Smooth muscle cell (in vitro differentiated cells): ENCODE data around the gene ZNF805. TPM values are rescaled to one million over a fixed set of nuclear protein-coding genes. Genes with fewer than 3 reads are reported as not detected.
"Not testable (repeated sequence)": the region's sequence is repeated elsewhere in the genome, so short reads cannot be mapped to it uniquely, and the experiment has no call there.

Experiments
- DNase-seq: peaks from one replicate; lab custom pipeline; 2025; ENCODE audit not compliant: unreplicated experiment; lab: John Stamatoyannopoulos, UW
- H2AFZ ChIP-seq: fragments of 200-600 bp; sonication (generic); 2 replicates; pipeline ENCODE4 v1.6.0; 2016; ENCODE audit warnings: antibody characterized with exemption, low read depth, mild to moderate bottlenecking
- H3F3A ChIP-seq: fragments of 200-600 bp; sonication (generic); 2 replicates; pipeline ENCODE4 v1.6.0; 2017; ENCODE audit warnings: antibody characterized with exemption, low read depth
- H3K27ac ChIP-seq: fragments of 200-600 bp; sonication (generic); 2 replicates; pipeline ENCODE4 v1.5.1; 2016; ENCODE audit warnings: low read depth, mild to moderate bottlenecking
- H3K27me3 ChIP-seq: fragments of 200-600 bp; sonication (generic); 2 replicates; pipeline ENCODE4 v1.6.1; 2016; ENCODE audit warnings: low read depth, mild to moderate bottlenecking
- H3K36me3 ChIP-seq: fragments of 200-600 bp; sonication (generic); 2 replicates; pipeline ENCODE4 v1.5.1; 2016; ENCODE audit warnings: low read depth
- H3K4me1 ChIP-seq: fragments of 200-600 bp; sonication (generic); 2 replicates; pipeline ENCODE4 v1.5.1; 2016; ENCODE audit warnings: low read depth
- H3K4me2 ChIP-seq: fragments of 200-600 bp; sonication (generic); 2 replicates; pipeline ENCODE4 v1.6.0; 2016; ENCODE audit warnings: mild to moderate bottlenecking
- H3K4me3 ChIP-seq: fragments of 200-600 bp; sonication (generic); 2 replicates; pipeline ENCODE4 v1.5.1; 2016; ENCODE audit warnings: mild to moderate bottlenecking
- H3K79me2 ChIP-seq: fragments of 200-600 bp; sonication (generic); 2 replicates; pipeline ENCODE4 v1.6.0; 2016; ENCODE audit warnings: low read depth, mild to moderate bottlenecking
- H3K9ac ChIP-seq: fragments of 200-600 bp; sonication (generic); 2 replicates; pipeline ENCODE4 v1.6.0; 2016; ENCODE audit warnings: low read depth
- H3K9me3 ChIP-seq: fragments of 200-600 bp; sonication (generic); replicated peaks from 2 replicates; pipeline ENCODE4 v1.5.1; 2016; ENCODE audit warnings: low read depth
- H4K20me1 ChIP-seq: fragments of 200-600 bp; sonication (generic); 2 replicates; pipeline ENCODE4 v1.6.0; 2016; ENCODE audit warnings: low read depth
- CTCF ChIP-seq: fragments of 200-600 bp; sonication (generic); IDR thresholded peaks from 2 replicates; pipeline ENCODE4 v1.5.1; 2017; ENCODE audit warnings: borderline replicate concordance, mild to moderate bottlenecking, antibody characterized with exemption; ENCODE audit not compliant: insufficient read depth, poor library complexity, severe bottlenecking
- WGBS: methylation state at CpG from one replicate; pipeline ENCODE4 v1.1.7; 2016; ENCODE audit warnings: low lambda C conversion rate; 5-methylcytosine and 5-hydroxymethylcytosine counted together
- polyA plus RNA-seq: library from polyadenylated mRNA; unstranded; fragments of >200 nt; fragmentation: Nextera tagmentation; extraction: Ambion mirVana; gene quantifications from 2 replicates; pipeline ENCODE4 v1.2.1, GENCODE V29; 2016
- total RNA-seq: library from RNA; depleted of rRNA; stranded (reverse); fragments of >200 nt; gene quantifications from 2 replicates; pipeline ENCODE4 v1.2.3, GENCODE V29; 2014

The ZNF805 gene
- total and polyA plus RNA-seq, 2 experiments from 2014 or later, result 5.6 to 28.9 TPM

DNA sequence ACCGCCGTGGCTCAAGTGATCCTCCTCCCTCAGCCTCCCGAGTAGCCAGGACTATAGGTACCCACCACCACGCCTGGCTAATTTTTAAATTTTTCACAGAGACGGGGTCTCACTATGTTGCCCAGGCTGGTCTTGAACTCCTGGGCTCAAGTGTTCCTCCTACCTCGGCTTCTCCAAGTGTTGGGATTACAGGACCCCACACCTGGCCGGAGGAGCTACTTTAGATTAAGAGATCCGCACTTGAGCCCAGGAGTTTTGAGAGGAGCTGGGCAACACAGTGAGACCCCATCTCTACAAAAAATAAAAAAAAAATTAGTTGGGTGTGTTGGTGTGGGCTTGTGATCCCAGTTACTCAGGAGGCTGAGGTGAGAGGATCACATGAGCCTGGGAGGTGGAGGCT lies 30.8 kb downstream of the ZNF805 start:
- over 99% methylated on average over 8 of the region's 8 CpGs for WGBS
- no peaks in the 10 kb centered on the region for H3K4me1 ChIP-seq

GRCh38 chr19:57273014-57273413 lies 32.6 kb downstream of the ZNF805 start:
- no peak for DNase-seq
- 77% methylated on average over 1 of the region's 1 CpG for WGBS
- no peak overlapping the region for H3K9ac ChIP-seq
- no peaks in the 10 kb centered on the region for H3K27me3 ChIP-seq
- H3F3A ChIP-seq, result no peaks in the 10 kb centered on the region
- no peaks in the 10 kb centered on the region for H3K36me3 ChIP-seq
- H3K4me2 ChIP-seq, result no peak overlapping the region
- H3K4me3 ChIP-seq, result no peak overlapping the region
- H3K79me2 ChIP-seq, result no peaks in the 10 kb centered on the region
- H4K20me1 ChIP-seq, result no peaks in the 10 kb centered on the region
- H3K9me3 ChIP-seq, result no peaks in the 10 kb centered on the region
- TF ChIP-seq CTCF, result no peak
- H3K27ac ChIP-seq, result no peak overlapping the region
- peaks cover 2% of the 10 kb centered on the region for H3K4me1 ChIP-seq
- H2AFZ ChIP-seq, result no peak overlapping the region

More for the DNA sequence above, 30.8 kb downstream of the ZNF805 start:
- Histone ChIP-seq H3K4me3 (no peak overlapping the region), H2AFZ (no peak overlapping the region), H3K9ac (no peak overlapping the region), H3K79me2 (no peaks in the 10 kb centered on the region), H3K4me2 (no peak overlapping the region), H3F3A (no peaks in the 10 kb centered on the region), H3K9me3 (no peaks in the 10 kb centered on the region), H4K20me1 (no peaks in the 10 kb centered on the region), H3K27me3 (no peaks in the 10 kb centered on the region), H3K36me3 (no peaks in the 10 kb centered on the region), H3K27ac (no peak overlapping the region)
- DNase-seq, result no peak
- no peak for TF ChIP-seq CTCF

DNA sequence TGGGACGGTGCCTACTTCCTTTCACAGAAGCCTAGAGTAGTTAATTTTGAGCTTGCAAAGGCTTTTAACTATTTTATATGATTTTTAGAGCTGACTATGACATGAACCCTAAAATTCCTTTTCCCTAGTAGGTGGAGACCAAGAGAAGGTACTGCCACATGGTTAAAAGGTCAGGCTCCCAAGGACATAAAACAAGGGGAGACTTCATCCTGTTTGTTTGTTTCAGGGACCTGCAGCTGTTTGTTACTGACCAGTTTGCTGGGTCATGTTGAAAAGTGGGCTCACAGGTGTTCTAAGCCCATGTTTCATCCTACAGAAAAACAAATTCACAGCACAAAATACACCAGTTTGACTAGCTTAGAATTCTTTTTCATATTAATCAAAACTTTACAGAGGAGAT lies 36.0 kb downstream of the ZNF805 start:
- Histone ChIP-seq H3F3A (peaks cover 6% of the 10 kb centered on the region), H3K79me2 (peaks cover 11% of the 10 kb centered on the region), H3K4me1 (peaks cover 4% of the 10 kb centered on the region), H3K9ac (no peak overlapping the region), H3K9me3 (no peaks in the 10 kb centered on the region), H3K4me3 (no peak overlapping the region), H3K27ac (peak overlapping the region; percentile 99), H2AFZ (no peak overlapping the region), H3K4me2 (no peak overlapping the region), H3K27me3 (no peaks in the 10 kb centered on the region), H3K36me3 (no peaks in the 10 kb centered on the region), H4K20me1 (peaks cover 9% of the 10 kb centered on the region)
- no peak for TF ChIP-seq CTCF
- WGBS, result 96% methylated on average over 1 of the region's 1 CpG
- no peak for DNase-seq

GRCh38 chr19:57278481-57278880 lies 38.0 kb downstream of the ZNF805 start:
- not testable (repeated sequence) for H3K4me3 ChIP-seq
- H3K9ac ChIP-seq, result peak overlapping the region; percentile 98
- WGBS, result 0% methylated on average over 2 of the region's 2 CpGs

More at GRCh38 chr19:57278481-57278880, 38.0 kb downstream of the ZNF805 start:
- H2AFZ ChIP-seq, H3K27me3 ChIP-seq, H3K4me1 ChIP-seq, H3F3A ChIP-seq, H3K36me3 ChIP-seq, DNase-seq, H3K9me3 ChIP-seq: not testable (repeated sequence)
- Histone ChIP-seq H4K20me1 (peaks cover 29% of the 10 kb centered on the region), H3K79me2 (peaks cover 31% of the 10 kb centered on the region), H3K27ac (peak overlapping the region; percentile 99), H3K4me2 (peak overlapping the region; percentile 46)
